HUES48 (cell line): ENCODE results near the gene RCN2.

Source experiments
- H3K27ac ChIP-seq: one replicate; pipeline ENCODE4 v1.7.0; 2013; ENCODE audit warnings: low read depth, low read length, inconsistent platforms
- H3K27me3 ChIP-seq: 2 replicates; pipeline ENCODE4 v1.6.1; 2013; ENCODE audit warnings: mild to moderate bottlenecking, low read length; ENCODE audit not compliant: control insufficient read depth, insufficient read depth
- H3K36me3 ChIP-seq: 2 replicates; pipeline ENCODE4 v1.6.1; 2013; ENCODE audit warnings: low read length; ENCODE audit not compliant: control insufficient read depth, insufficient read depth
- H3K4me1 ChIP-seq: 2 replicates; pipeline ENCODE4 v1.6.1; 2013; ENCODE audit warnings: mild to moderate bottlenecking, low read length; ENCODE audit not compliant: control insufficient read depth, insufficient read depth
- H3K4me3 ChIP-seq: 2 replicates; pipeline ENCODE4 v1.5.1; 2013; ENCODE audit warnings: mild to moderate bottlenecking, low read depth, low read length
- H3K9ac ChIP-seq: 2 replicates; pipeline ENCODE4 v1.6.1; 2013; ENCODE audit warnings: mild to moderate bottlenecking, low read depth, low read length, moderate library complexity
- H3K9me3 ChIP-seq: 2 replicates; pipeline ENCODE4 v1.6.1; 2013; ENCODE audit warnings: low read length; ENCODE audit not compliant: control insufficient read depth, insufficient read depth

RCN2 gene

DNA sequence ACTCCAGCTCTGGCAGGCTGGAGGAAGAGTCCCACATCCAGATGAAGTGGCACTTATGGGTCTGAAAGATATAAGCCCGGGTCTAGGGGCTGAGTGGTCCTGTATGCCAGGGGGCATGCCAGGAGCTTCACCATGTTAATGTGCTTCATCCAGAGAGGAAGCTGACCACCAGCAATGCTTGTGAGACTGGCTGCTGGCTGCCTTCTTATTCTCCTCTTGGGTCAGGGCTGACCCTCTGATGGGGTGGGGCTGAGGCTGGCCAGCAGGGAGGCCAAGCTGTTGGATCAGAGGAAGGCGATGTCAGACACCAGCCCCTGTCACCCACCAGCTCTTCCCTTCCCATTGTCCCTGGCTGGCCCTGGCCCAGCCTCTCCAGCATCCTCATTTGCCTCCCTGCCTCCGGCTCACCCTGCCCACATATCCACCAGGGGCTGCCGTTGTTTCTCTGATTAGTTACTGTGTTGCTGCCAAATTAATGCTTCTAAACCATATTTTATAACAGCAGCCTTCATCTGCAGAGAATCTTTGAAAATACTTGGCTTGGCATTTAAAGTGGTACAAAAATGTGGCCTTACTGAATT lies 43.0 kb downstream of the RCN2 start:
- H3K36me3 ChIP-seq, result no peaks in the 10 kb centered on the region
- H3K9me3 ChIP-seq, result no peaks in the 10 kb centered on the region
- H3K4me3 ChIP-seq, result no peak overlapping the region
- no peaks in the 10 kb centered on the region for H3K27me3 ChIP-seq
- no peaks in the 10 kb centered on the region for H3K4me1 ChIP-seq
- no peak overlapping the region for H3K27ac ChIP-seq
- H3K9ac ChIP-seq, result no peak overlapping the region

GRCh38 chr15:76976141-76976540 lies 44.6 kb downstream of the RCN2 start:
- Histone ChIP-seq H3K27me3 (no peaks in the 10 kb centered on the region), H3K4me1 (no peaks in the 10 kb centered on the region), H3K36me3 (no peaks in the 10 kb centered on the region), H3K27ac (no peak overlapping the region), H3K9me3 (no peaks in the 10 kb centered on the region), H3K4me3 (no peak overlapping the region), H3K9ac (no peak overlapping the region)

GRCh38 chr15:76976572-76977270 lies 45.2 kb downstream of the RCN2 start:
- H3K27me3 ChIP-seq, result no peaks in the 10 kb centered on the region
- no peak overlapping the region for H3K9ac ChIP-seq
- H3K4me1 ChIP-seq, result no peaks in the 10 kb centered on the region
- no peaks in the 10 kb centered on the region for H3K9me3 ChIP-seq
- H3K27ac ChIP-seq, result no peak overlapping the region
- H3K4me3 ChIP-seq, result no peak overlapping the region
- H3K36me3 ChIP-seq, result no peaks in the 10 kb centered on the region

DNA sequence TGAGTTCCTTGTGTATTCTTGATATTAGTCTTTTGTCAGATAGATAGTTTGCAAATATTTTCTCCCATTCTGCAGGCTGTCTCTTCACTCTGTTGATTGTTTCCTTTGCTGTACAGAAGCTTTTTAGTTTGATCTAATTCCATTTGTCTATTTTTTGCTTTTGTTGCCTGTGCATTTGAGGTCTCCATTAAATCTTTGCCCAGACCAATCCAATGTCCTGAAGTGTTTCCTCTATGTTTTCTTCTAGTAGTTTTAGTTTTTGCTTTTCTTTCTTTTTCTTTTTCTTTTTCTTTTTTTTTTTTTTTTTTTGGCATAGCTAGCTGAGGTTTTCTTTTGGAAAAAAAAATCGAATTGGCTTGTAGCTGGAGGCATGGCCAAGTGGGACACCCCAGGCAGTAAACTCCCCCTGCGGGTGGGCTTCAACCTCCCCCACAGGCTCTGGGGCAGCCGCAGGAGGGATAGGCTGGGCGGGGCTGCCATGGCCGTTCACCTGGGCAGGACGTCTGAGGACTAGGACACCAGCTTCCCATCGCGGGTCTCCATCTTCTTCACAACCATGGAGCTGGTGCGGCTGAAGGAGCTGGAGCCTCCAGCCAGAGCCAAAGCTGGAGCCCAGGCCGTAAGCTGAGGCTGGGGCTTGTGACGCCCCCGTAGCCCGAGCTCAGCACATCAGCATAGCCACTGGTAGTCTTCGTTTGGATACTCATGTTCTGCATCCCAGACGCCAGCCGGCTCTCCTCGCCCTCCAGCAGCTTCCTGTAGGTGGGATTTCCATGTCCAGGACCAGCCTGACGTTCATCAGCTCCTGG lies 47.2 kb downstream of the RCN2 start:
- Histone ChIP-seq H3K9ac (no peak overlapping the region), H3K36me3 (no peaks in the 10 kb centered on the region), H3K4me1 (no peaks in the 10 kb centered on the region), H3K27me3 (no peaks in the 10 kb centered on the region), H3K4me3 (no peak overlapping the region), H3K9me3 (no peaks in the 10 kb centered on the region), H3K27ac (no peak overlapping the region)

DNA sequence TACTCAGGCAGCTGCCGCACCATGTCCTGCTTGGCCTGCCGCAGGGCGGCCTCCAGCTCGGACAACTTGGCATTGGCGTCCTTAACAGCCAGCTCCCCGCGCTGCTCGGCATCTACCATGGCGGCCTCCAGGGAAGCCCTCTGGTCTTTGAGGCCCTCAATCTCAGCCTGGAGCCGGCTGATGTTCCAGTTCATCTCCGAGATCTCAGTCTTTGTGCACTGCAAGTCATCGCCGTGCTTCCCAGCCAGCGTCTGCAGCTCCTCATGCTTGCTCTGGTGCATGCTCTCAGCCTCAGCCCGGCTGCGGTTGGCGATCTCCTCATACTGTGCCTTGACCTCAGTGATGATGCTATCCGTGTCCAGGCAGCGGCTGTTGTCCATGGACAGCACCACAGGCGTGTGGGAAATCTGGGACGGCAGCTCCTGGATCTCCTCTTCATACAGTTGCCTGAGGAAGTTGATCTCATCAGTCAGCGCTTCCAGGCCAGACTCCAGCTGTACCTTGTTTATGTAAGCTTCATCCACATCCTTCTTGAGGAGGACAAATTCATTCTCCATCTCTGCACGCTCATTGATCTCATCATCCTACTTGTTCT lies 47.9 kb downstream of the RCN2 start:
- H3K27me3 ChIP-seq, result no peaks in the 10 kb centered on the region
- no peak overlapping the region for H3K9ac ChIP-seq
- no peak overlapping the region for H3K27ac ChIP-seq
- no peak overlapping the region for H3K4me3 ChIP-seq
- H3K36me3 ChIP-seq, result no peaks in the 10 kb centered on the region
- no peaks in the 10 kb centered on the region for H3K9me3 ChIP-seq
- H3K4me1 ChIP-seq, result no peaks in the 10 kb centered on the region

DNA sequence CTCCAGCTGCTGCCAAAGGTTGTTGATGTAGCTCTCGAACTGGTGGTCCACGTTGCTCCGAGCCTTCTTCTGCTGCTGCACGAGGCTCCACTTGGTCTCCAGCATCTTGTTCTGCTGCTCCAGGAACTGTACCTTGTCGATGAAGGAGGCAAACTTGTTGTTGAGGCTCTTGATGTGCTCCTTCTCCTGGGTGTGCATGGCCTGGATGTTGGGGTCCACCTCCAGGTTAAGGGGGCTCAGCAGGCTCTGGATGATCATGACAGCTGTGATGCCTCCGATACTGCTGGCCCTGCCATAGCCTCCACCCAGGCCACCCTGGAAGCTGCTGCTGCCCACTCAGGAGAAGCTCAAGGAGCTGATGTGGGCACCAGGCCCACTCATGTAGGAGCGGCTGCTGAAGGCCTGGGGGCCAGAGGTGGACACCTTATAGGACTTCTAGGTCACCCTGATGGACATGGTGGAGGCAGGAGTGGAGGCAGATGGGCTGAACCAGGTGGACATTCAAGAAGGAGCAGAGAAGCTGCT lies 48.5 kb downstream of the RCN2 start:
- Histone ChIP-seq H3K9me3 (no peaks in the 10 kb centered on the region), H3K9ac (no peak overlapping the region), H3K4me3 (no peak overlapping the region), H3K4me1 (no peaks in the 10 kb centered on the region), H3K27me3 (no peaks in the 10 kb centered on the region), H3K27ac (no peak overlapping the region), H3K36me3 (no peaks in the 10 kb centered on the region)

DNA sequence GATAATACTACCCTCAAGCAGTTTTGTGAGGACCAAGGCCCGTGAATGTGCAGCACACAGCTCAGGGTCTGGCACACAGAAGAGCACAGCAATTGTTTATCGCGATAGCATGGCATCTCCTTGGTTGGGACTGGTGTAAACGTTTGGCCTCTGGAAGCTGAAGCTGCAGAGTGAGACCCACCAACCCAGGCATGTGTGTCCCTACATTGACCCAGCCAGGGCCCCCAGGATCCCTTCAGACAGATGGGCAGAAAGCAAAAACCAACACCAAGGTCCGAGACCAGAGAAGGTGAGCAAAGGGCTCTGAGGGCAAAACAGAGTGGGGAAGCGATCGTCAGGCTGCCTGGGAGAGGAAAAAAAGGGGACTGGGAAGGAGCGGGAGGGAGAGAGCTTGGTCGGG lies 50.8 kb downstream of the RCN2 start:
- Histone ChIP-seq H3K36me3 (no peaks in the 10 kb centered on the region), H3K27ac (no peak overlapping the region), H3K4me3 (no peak overlapping the region), H3K27me3 (no peaks in the 10 kb centered on the region), H3K4me1 (no peaks in the 10 kb centered on the region), H3K9ac (no peak overlapping the region), H3K9me3 (no peaks in the 10 kb centered on the region)

- Histone ChIP-seq H3K4me3 (no peak overlapping the region), H3K27ac (no peak overlapping the region), H3K9me3 (no peaks in the 10 kb centered on the region), H3K27me3 (no peaks in the 10 kb centered on the region), H3K4me1 (no peaks in the 10 kb centered on the region), H3K36me3 (no peaks in the 10 kb centered on the region), H3K9ac (no peak overlapping the region)
Measured at GRCh38 chr15:76982756-76983155, 51.2 kb downstream of the RCN2 start.

DNA sequence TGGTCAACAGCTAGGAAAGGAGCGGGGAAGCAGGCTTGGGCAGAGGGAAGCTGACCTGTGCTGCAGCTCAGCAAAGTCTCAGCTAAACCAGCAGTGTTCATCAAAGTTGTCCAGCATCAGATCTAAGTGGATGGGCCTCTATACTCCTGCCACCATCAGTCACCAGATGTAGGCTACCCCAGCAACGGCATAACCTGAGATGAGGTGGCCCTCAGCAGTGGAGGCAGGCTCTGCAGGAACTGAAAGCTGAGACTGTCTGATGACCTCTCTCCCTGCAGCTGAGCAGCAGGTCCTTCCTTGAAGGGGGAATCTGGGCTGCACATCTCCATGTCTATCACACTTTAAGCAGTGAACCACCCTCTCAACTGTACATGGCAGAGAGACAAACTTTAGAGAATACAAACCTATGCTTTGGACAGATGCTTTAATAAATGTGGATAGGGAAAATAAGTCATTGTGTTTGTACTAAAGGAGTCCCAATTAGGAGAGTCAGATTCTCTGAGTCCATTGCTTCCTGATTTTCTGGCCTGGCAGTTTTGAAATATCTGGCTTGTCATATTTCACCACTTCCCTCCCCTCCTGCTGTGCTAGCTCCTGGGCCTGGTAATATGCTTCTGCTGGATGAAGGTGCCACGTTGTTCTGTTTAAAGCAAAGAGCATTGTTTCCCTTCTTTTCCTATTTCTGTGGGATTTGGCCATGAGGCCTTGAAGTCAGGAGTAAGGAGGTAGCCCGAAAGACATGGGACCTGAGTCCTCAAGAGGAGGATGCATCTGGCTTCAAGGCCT lies 52.2 kb downstream of the RCN2 start:
- H3K36me3 ChIP-seq, result no peaks in the 10 kb centered on the region
- no peaks in the 10 kb centered on the region for H3K9me3 ChIP-seq
- H3K27ac ChIP-seq, result no peak overlapping the region
- no peak overlapping the region for H3K4me3 ChIP-seq
- H3K27me3 ChIP-seq, result no peaks in the 10 kb centered on the region
- no peak overlapping the region for H3K9ac ChIP-seq
- peaks cover 2% of the 10 kb centered on the region; the same call in 1 of the 2 replicates for H3K4me1 ChIP-seq

GRCh38 chr15:76986743-76987142 lies 55.2 kb downstream of the RCN2 start:
- Histone ChIP-seq H3K4me1 (peaks cover 6% of the 10 kb centered on the region; the same call in 1 of the 2 replicates), H3K27ac (no peak overlapping the region)

More at GRCh38 chr15:76986743-76987142, 55.2 kb downstream of the RCN2 start:
- Histone ChIP-seq H3K4me3 (no peak overlapping the region), H3K27me3 (no peaks in the 10 kb centered on the region), H3K9ac (no peak overlapping the region), H3K36me3 (no peaks in the 10 kb centered on the region), H3K9me3 (no peaks in the 10 kb centered on the region)
